ENCODE measurements around the gene CLDN24.
"Not testable (repeated sequence)": the region's sequence is repeated elsewhere in the genome, so short reads cannot be mapped to it uniquely, and the experiment has no call there.

The CLDN24 gene

DNA sequence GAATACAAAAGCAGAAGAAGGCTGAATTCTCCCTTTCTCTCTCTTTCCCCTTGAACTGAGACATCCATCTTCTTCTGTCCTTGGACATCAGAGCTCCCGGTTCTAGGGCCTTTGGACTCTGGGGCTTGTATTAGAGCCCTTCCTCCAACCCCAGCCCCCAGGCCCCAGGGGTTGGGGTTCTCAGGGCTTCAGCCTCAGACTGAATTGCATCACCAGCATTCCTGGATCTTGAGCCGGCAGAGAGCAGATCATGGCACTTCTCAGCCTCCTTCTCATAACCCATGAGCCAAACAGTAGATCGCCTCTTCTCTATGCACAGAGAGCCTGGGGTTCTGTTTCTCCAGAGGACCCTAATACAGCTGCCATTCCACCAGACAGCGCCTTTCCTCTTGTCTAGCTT, 25.3 kb upstream of the CLDN24 start:
- DNase-seq (ENCODE audit: low read depth, low spot score), result no peak

DNA sequence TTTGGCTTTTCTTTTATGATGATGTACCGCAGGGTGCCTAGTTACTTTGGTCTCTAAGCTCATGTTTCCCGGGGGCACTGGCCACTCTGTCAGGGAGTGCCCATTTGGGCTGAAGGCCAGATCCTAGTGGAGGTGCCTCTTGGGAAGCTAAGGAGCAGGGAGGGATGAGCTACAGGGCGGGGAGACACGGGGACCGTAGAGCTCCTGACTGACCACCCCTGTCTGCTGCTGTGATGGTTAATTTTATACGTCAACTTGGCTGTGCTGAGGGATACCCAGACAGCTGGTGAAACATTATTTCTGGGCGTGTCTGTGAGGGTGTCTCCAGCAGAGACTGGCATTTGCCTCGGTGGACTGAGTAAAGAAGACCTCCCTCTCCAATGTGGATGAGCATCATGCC, 24.9 kb upstream of the CLDN24 start:
- DNase-seq (ENCODE audit: low read depth, low spot score), result no peak

DNA sequence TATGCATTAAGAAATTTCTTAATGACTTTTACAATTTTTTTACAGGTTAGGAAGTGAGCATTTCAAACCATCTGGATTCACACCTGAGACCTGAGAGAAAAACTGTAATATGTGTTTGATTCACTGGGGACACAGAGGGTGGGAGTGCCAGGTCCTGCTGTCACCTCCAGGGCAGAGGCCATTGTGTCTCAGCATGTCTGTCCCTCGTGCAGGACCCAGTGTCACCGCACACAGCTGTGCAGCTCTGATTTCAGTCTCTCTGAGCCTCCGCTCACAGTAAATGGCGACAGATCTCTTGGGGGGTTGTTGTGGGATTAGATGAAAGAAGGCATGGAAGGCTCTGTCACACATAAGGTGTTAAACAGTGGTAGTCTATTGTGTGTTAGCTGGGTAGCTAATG, 23.0 kb upstream of the CLDN24 start:
- DNase-seq (ENCODE audit: low read depth, low spot score), result no peak

DNA sequence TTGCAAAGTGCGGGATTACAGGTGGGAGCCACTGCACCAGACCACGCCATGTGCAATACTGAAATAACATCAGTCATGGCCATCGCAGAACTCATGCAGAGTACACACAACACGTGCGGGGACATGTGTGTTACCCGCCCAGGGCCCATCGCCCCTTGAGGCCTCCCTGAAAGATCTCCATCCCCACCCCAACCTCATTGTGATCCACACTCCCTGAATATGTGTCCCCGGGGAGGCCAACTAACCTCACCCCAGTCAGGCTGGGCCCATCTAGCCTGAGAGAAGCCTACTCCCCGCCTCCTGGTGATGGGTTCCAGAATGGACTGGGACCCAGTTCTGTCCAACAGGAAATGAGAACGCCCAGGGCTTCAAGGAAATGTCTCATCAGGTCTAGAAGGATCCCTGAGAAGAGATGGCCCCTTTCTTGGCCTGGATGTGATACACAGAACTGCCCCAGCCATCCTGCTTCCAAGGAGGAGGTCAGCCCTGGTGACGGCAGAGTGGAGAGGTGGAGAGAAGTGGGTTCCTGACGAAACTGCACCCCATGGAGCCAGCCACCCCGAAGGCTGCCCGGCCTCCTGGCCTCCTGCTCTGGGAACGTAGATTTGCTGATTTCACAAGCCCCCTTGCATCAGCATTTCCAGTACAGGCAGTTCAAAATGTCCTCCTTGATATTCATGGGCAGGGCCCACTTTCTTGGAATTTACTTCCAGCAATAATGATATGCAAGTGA, 22.5 kb upstream of the CLDN24 start:
- no peak for DNase-seq (ENCODE audit: low read depth, low spot score)

DNA sequence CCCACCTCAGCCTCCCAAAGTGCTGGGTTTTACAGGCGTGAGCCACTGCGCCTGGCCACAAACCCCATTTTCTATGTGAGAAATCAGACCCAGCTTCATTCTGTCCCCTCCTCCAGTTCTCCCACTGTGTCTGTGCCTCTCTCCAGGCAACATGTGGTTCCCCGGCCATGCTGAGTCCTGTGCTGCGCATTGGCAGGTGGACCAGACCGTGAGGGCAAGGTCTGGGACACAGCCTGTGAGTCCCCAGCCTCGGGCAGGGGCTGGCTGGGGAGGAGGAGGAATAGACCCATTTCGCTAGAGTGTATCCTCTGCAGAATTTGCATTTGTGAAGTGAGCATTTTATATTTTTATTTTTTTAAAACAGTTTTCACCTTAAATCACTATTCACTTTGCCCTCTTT, 21.5 kb upstream of the CLDN24 start:
- DNase-seq (ENCODE audit: low read depth, low spot score), result no peak

DNA sequence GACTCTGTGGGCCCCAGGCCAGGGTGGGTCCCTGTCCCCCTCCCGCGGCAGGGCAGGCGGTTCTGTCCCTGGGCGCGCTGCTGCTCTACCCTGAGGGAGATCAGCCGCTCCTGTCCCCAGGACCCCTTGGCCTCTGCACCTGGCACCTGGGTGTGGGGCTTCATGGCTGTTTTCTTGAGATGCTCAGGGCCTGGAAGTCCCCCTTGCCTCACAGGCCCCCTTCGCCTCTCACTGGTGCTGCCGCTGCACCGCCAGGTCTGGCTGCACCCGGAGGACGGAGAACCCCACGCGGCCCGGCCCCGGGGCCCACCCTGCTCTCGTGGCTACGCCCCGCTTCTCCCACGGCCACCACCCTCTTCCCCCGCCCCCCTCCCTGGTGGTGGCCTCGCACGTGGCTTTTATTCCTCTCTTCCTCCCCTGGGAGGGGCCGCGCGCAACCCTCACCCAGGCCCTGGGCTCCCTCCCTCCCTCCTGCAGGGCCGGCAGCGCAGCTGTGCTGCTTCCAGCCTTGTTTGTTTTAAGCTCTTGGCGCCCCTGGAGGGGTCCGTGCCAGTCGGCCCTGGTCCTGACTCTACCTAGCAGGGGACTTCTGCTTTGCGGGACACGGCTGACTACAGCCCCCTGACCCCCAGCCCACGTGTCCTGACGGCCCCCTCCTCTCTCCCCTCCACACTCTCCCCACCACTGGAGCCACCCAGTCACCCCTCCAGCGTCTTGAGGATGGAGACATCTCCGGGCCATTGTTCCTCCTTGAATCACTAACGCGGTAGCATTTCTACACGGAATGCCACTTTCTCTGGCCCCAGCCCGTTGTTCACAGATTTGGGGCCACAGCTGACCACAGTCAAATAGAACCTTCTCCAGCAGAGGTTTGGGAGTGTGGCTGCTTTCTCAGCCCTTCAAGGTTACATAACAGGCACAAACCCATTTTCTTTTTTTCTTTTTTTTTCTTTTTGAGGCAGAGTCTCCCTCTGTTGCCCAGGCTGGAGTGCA, 20.6 kb upstream of the CLDN24 start:
- DNase-seq (ENCODE audit: low read depth, low spot score), result no peak

DNA sequence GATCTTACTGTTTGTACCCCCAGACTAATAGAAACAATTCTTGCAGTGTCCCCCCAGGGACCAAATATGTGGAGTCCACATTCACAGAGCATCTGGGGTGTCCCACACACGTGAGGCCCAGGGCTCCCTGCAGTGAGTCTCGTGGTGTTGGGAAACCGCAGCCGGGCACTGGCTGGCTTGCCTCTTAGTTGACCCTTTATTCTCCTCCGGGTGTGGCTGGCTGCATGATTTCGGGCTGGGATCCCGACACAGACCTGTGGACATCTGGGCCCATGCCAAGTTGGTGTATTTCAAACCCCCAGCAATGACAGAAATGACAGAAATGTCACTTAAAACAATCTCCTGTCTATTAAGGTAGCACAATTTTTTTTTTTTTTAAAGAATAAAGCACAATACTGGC, 15.6 kb upstream of the CLDN24 start:
- DNase-seq (ENCODE audit: low read depth, low spot score), result no peak

DNA sequence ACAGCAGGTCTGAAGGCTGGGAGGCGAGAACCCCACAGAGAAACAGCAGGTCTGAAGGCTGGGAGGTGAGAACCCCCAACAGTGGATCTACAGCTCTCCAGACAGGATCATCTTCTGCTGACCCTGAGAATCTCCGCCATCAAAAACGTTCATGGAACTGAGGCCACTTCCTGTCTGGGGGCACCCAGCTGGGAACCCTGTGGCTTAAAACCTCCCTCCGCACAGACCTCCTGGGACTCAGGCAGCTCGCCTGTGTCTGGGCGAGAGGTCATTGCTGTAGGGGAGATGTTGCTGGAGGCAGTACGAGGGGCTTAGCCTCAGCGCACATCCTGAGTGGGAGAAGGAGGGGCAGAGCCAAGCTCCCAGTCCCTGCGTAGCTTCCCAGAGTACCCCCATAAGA, 15.1 kb upstream of the CLDN24 start:
- DNase-seq (ENCODE audit: low read depth, low spot score), result no peak

DNA sequence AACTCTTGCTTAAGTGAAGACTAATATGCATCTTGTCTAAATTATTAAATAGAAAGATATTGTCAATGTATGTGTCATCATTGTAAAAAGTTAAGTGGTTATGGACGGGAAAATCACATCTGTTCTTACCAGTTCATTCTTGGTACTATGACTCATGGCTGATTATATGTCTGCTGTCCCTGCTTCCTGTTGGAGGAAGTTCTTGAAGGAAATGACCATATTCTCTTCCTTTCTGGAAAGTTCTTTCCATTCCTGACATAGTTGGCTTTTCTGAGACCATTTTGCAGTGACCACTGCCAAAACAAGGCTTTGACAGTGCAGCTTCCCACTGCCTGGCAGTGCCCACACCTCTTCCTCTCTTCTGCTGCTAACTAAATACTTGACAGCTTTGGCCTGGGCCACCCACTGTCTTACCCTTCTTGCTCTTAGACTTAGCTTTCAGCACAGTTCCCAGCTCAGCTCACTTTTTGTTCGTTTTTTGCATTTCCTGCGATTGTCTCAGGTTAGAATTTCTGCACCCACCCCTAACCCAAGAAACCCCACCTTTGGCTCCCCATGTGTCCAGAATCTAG, 13.2 kb upstream of the CLDN24 start:
- no peak for DNase-seq (ENCODE audit: low read depth, low spot score)

DNA sequence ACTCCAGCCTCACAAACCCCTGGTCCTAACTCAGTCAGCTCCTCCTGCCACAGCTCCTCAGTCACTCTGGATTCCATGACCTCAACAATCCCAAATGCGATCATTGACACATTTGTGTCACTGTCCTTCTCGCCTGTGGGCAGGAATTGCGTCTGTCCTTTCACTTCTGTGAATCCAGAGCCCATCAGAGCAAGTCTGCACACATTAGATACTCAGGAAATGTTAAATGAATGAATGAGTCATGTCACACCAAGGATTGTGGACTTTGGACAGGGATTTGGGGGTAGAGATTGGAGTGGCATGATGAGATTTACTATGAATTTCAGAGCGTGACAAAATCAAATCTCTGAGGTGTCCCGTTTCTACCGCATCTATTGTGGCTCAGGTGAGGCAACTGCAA, 11.8 kb upstream of the CLDN24 start:
- no peak for DNase-seq (ENCODE audit: low read depth, low spot score)

DNA sequence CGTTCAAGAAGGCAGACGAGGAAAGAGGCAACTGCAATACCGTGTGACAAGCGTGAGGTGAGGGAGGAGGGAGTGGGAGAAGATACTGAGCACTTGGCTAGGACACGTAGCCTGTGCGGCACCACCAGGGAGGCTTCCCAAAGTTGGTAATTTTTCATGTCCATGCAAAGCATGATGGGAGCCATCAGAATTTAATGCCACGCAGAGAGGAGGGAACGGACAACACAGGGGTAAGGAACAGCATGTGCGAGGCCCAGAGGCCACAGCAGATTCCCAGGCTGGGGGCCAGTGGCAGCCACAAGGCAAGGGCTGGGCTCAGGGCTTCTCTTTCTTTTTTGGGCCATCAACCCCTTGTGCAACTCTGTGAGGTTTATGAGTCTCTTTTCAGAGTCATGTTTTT, 11.0 kb upstream of the CLDN24 start:
- DNase-seq (ENCODE audit: low read depth, low spot score), result no peak

DNA sequence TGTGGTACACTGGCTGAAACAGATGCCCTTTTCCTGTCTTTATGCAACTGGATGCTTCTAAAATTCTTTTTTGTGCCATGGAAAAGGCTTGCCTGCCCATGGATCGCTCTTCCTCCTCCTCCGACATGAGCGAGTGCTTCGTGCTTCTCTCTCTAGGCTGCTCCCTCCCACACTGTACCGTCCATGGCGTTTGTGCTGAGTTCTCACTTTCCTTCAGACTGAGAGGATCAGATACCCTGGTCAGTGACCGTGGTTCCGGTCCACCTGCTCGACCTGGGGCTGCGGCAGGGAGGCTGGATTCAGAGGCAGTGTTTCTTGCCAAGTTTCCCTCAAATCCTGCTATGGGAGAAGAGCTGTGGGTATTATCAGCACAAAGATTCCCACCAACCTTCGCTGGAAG, 10.2 kb upstream of the CLDN24 start:
- DNase-seq (ENCODE audit: low read depth, low spot score), result no peak

DNA sequence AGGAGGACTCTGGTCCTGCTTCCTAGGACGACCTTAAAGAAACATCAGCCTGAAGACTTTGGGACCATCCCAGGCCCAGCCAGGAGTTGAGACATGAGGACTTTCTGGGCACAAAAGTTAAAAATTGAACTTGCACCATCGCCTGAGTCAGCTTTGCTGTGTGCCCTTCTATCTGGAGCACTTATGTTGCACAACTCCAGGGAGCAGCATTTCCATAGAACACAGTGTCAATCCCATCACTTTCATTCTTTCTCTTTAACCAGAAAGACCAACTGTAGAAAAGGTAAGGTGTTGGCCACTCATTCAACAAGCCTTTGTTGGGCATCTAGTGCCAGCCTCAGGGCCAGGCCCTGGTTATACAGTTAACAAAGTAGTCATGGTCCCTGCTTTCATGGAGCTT, 8.6 kb upstream of the CLDN24 start:
- no peak for DNase-seq (ENCODE audit: low read depth, low spot score)

DNA sequence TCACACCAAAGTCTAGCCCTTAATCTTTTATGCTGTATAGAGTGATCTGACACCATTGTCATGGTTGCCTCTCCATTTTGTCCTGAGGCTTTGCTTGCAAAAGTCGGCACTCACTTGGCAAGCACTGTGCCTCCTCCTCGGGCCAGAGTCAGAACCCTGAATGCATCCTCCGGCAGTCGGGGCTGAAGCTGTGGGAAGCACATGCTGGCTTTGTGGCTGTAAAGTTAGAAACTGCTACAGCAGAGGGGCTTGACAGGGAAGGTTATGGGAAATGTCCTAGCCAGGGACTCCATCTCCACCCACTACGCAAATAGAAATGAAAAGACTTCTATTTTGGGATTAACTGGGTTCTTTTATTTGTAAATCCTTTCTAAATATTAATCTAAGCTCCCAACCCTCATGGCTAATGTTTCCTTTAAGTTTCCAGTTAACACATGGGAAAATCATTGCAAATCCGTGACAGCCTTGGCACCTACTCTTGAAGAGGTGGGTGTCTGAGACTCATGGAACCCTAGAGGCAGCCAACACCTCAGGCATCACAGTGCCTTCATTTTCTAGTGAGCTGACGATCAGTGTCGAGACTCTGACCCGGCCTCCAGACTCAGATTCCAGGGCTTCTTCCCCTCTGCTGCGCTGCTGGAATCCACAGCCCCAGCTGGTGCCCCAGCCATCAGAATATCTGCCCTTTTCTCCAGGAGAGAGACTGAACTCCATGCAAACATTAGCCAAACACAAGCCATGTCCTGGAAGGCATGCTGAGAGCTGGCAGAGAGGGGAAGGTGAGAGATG, 7.9 kb upstream of the CLDN24 start:
- no peak for DNase-seq (ENCODE audit: low read depth, low spot score)

DNA sequence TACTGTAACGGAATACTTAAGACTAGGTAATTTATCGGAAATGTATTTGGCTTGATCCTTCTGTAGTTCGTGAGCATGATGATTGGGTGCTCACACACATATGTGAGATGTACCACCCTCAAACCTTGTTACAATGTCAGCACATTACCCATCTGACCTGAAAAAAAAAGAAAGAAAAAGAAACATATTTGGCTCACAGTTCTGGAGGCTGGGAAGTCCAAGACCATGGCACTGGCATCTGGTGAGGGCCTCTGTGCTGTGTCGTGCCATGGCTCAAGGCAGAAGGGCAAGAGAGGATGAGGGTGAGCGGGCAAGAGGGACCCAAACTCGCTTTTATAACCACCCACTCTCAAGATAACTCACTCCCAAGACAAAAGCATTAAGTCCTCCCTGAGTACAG, 7.0 kb upstream of the CLDN24 start:
- DNase-seq (ENCODE audit: low read depth, low spot score), result no peak

DNA sequence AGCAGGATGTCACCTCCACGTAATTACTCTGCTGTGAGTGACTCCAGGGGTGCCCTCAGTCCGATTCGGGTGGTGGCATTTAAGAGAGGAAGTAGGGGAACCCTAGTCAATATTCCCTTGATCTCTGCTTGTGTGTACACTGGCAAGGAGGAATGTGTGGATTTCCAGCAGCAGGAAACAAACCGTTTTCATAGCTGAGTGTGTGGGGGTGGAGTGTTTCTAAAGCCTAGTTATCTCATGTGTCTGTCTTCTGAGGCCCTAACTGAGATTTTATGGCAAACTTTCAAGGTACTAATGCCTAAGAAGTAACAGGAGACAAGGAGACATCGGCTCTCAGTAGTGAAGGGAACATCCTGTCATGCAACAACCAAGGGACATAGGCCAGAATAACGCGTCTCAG, 6.6 kb upstream of the CLDN24 start:
- no peak for DNase-seq (ENCODE audit: low read depth, low spot score)

DNA sequence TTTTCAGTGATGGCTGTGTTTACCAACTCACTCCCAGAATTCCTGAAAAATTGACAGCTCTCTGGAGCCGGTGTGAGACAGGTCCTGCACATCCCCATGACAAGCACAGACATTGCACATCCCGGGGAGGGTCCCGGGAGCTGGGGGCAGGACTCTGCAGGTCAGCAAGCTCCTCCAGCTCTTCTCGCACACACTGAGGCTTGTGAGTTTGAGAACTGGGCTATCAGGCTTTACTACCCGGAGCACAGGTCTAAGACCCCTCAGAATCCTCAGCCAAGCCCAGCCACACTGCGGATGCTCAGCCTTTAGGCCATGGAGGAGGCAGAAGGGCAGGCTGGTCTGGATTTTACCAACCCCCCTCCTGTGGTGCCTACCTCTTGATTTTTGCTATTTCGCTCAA, 5.6 kb upstream of the CLDN24 start:
- no peak for DNase-seq (ENCODE audit: low read depth, low spot score)

DNA sequence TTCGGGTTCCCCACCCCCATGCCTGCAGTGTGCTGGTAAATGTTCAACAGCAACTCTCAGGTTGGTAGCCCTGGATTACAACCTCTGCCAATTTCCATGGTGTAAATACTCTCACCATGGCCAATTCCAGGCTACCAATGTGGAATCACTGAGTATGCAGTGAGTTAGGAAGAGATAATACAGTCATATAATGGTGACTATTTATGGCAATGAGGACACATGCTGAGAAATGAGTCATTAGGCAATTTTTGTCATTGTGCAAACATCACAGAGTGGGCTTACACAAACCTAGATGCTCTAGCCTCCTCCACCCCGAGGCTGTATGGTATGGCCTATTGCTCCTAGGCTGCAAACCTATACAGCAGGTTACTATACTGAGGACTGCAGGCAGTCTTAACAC, 4.6 kb upstream of the CLDN24 start:
- DNase-seq (ENCODE audit: low read depth, low spot score), result no peak

DNA sequence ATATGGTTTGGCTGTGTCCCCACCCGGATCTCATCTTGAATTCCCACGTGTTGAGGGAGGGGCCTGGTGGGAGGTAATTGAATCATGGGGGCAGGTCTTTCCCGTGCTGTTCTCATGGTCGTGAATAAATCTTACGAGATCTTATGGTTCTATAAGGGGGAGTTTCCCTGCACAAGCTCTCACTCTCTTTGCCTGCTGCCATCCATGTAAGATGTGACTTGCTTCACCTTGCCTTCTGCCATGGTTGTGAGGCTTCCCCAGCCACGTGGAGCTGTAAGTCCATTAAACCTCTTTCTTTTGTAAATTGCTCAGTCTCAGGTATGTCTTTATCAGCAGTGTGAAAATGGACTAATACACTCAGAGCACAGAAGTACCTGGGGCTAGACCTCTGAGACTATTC, 4.2 kb upstream of the CLDN24 start:
- not testable (repeated sequence) for DNase-seq (ENCODE audit: low read depth, low spot score)

DNA sequence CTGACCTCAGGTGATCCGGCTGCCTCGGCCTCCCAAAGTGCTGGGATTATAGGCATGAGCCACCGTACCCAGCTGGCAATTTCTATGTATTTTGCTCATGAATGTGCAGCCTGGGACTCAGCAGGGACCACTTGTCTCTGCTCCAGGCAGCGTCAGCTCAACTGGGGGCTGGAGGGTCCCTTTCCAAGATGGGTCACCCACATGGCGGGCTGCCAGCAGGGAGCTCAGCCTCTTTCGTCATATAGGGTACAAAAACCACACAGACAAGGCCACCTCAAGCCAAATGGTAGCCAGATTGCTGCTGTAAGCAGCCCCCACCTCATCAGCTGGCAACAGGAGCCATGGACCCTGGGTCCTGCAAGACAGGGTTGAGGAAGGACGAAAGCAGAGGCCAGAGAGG, 2.4 kb upstream of the CLDN24 start:
- no peak for DNase-seq (ENCODE audit: low read depth, low spot score)

DNA sequence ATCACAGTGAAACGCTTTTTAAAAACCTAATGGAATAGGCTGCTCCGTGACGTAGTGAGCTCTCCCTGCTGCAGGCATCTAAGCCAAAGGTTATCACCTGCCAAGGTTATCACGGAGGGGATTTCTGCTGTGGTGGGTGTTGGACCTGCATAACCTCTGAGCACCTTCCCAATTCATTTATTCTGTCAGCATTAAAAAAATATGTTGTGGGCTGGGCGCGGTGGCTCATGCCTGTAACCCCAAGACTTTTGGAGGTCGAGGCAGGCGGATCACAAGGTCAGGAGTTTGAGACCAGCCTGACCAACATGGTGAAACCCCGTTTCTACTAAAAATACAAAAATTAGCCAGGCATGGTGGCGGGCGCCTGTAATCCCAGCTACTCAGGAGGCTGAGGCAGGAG, 1.8 kb upstream of the CLDN24 start:
- DNase-seq (ENCODE audit: low read depth, low spot score), result not testable (repeated sequence)

DNA sequence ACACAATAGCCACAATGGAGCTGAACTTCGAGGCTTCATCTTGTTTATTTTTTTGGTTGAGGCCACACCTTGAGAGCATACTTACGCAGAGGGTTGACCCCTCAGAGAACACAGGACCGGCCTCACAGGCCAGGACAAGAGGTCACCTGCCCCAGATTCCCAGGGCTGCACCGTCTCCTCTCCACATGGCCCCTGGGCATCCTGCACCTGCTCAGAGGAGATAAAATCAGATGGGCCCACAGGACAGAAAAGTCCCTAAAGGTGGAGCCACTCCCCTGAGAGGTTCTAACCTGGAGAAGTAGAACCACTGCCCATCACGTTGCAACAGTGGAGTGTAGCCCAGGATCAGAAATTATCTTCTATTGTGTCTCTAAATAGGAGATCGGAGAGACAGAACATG, 1.1 kb upstream of the CLDN24 start:
- no peak for DNase-seq (ENCODE audit: low read depth, low spot score)

Measured in iPS DF 19.7 (cell line).